HCT116 (cell line): Measurements from ENCODE around the gene LCLAT1. TPM values are rescaled to one million over a fixed set of nuclear protein-coding genes. Genes with fewer than 3 reads are reported as not detected.

ENCODE experiments used
- ATAC-seq: fragments of 200-7000 bp; cut with Tn5 transposase; 2 replicates; pipeline ENCODE4 v1.9.1; 2020; ENCODE audit warnings: mild to moderate bottlenecking, moderate library complexity
- BruUV-seq: library from RNA; stranded (reverse); fragments of 400-500 nt; replicated peaks from 2 replicates; lab custom pipeline; 2021; lab: Mats Ljungman, UMichigan
- CTCF ChIA-PET: fragments of 300-600 bp; sonication (Branson Sonifier 250); formaldehyde crosslinking; loops from one replicate; lab custom pipeline; 2021; ENCODE audit warnings: antibody characterized with exemption; lab: Charles Lee
- POLR2A ChIA-PET: fragments of 300-600, 350-600 bp; sonication (Branson Sonifier 250); formaldehyde crosslinking; loops from one replicate; lab custom pipeline; 2021; ENCODE audit warnings: antibody characterized with exemption; lab: Charles Lee
- RAD21 ChIA-PET, 2 experiments: fragments of 300-600 bp; sonication (Branson Sonifier 250); formaldehyde crosslinking; loops; one replicate each; lab custom pipeline; 2023; ENCODE audit warnings: low total read pairs in 2 of 2; ENCODE audit not compliant: uncharacterized antibody in 2 of 2, unreplicated experiment in 2 of 2, low non-redundant PET in 1 of 2; lab: Charles Lee
- DNase-seq: peaks from one replicate; pipeline ENCODE4 v3.0.0-alpha.2; 2010; ENCODE audit warnings: low read depth, low spot score
- H2AFZ ChIP-seq: fragments of 200-600 bp; shearing (Covaris generic), sonication (generic); 2 replicates; pipeline ENCODE4 v1.6.1; 2017; ENCODE audit warnings: low read depth, mixed run types, mixed read lengths, antibody characterized with exemption, low read length; ENCODE audit not compliant: poor library complexity, severe bottlenecking
- H3K27ac ChIP-seq: 2 replicates; pipeline ENCODE4 v1.5.1; 2012; ENCODE audit warnings: low read depth, low read length
- H3K27me3 ChIP-seq: fragments of 200-600 bp; sonication (generic); 2 replicates; pipeline ENCODE4 v1.6.1; 2016; ENCODE audit warnings: mixed run types, low read length, mixed read lengths; ENCODE audit not compliant: insufficient read depth
- H3K36me3 ChIP-seq, 2 experiments: fragments of 200-500 bp in 1 of 2; fragments of 200-600 bp in 1 of 2; sonication (Bioruptor generic) in 1 of 2; sonication (generic) in 1 of 2; 2 replicates each; pipeline versions ENCODE4 v1.5.1 to v1.6.1; 2014 to 2016; ENCODE audit warnings: low read length in 2 of 2, inconsistent platforms in 1 of 2, mixed read lengths in 1 of 2, mixed run types in 1 of 2; ENCODE audit not compliant: insufficient read depth in 2 of 2, control insufficient read depth in 1 of 2
- H3K4me1 ChIP-seq, 2 experiments: fragments of 200-600 bp in 1 of 2; sonication (generic) in 1 of 2; 2 replicates each; pipeline versions ENCODE4 v1.5.1 to v1.6.1; 2012 to 2017; ENCODE audit warnings: low read length in 2 of 2, inconsistent platforms in 1 of 2, mild to moderate bottlenecking in 1 of 2, mixed read lengths in 1 of 2, mixed run types in 1 of 2, moderate library complexity in 1 of 2; ENCODE audit not compliant: insufficient read depth in 2 of 2, control insufficient read depth in 1 of 2
- H3K4me2 ChIP-seq: fragments of 200-600 bp; sonication (generic); 2 replicates; pipeline ENCODE4 v1.6.1; 2017; ENCODE audit warnings: mixed run types, low read length, mixed read lengths
- H3K4me3 ChIP-seq, 2 experiments: fragments of 200-600 bp in 1 of 2; sonication (generic) in 1 of 2; replicated peaks in 1 of 2; 2 replicates each; pipeline ENCODE4 v1.5.1; 2011 to 2016; ENCODE audit warnings: low read length in 2 of 2, control low read depth in 1 of 2, low read depth in 1 of 2, mild to moderate bottlenecking in 1 of 2, mixed read lengths in 1 of 2, mixed run types in 1 of 2
- H3K79me2 ChIP-seq: fragments of 200-600 bp; sonication (generic); 2 replicates; pipeline ENCODE4 v1.6.1; 2017; ENCODE audit warnings: mild to moderate bottlenecking, mixed run types, low read length, moderate library complexity, mixed read lengths; ENCODE audit not compliant: insufficient read depth
- H3K9ac ChIP-seq: fragments of 200-600 bp; sonication (generic); 2 replicates; pipeline ENCODE4 v1.6.1; 2016; ENCODE audit warnings: low read length, mixed read lengths
- H3K9me2 ChIP-seq: fragments of 200-600 bp; sonication (generic), shearing (Covaris generic); 2 replicates; pipeline ENCODE4 v1.6.1; 2017; ENCODE audit warnings: mixed run types, mild to moderate bottlenecking, moderate library complexity; ENCODE audit not compliant: insufficient read depth
- H3K9me3 ChIP-seq, 2 experiments: fragments of 200-500 bp in 1 of 2; fragments of 200-600 bp in 1 of 2; sonication (Bioruptor generic) in 1 of 2; sonication (generic) in 1 of 2; 2 replicates each; pipeline ENCODE4 v1.6.1; 2014 to 2017; ENCODE audit warnings: low read length in 2 of 2, mixed read lengths in 2 of 2, inconsistent platforms in 1 of 2, low read depth in 1 of 2, mild to moderate bottlenecking in 1 of 2, mixed run types in 1 of 2, moderate library complexity in 1 of 2; ENCODE audit not compliant: control insufficient read depth in 1 of 2, insufficient read depth in 1 of 2
- H4K20me1 ChIP-seq: fragments of 200-600 bp; sonication (generic), shearing (Covaris generic); 2 replicates; pipeline ENCODE4 v1.6.1; 2017; ENCODE audit warnings: mixed run types, mild to moderate bottlenecking, moderate library complexity; ENCODE audit not compliant: insufficient read depth
- ATF3 ChIP-seq: IDR thresholded peaks from 2 replicates; pipeline ENCODE4 v1.6.1; 2012
- CEBPB ChIP-seq: IDR thresholded peaks from 2 replicates; pipeline ENCODE4 v1.6.1; 2012; ENCODE audit warnings: low read depth
- CTCF ChIP-seq, 3 experiments: fragments of 200-600 bp in 1 of 3; sonication (generic) in 1 of 3; IDR thresholded peaks in 2 of 3; conservative IDR thresholded peaks in 1 of 3; 2 replicates each; pipeline ENCODE4 v1.5.1; 2012 to 2017; ENCODE audit warnings: low read depth in 2 of 3, low read length in 2 of 3, antibody characterized with exemption in 1 of 3, borderline replicate concordance in 1 of 3, control low read depth in 1 of 3, mild to moderate bottlenecking in 1 of 3, mixed read lengths in 1 of 3, mixed run types in 1 of 3, moderate library complexity in 1 of 3; ENCODE audit not compliant: insufficient read depth in 1 of 3
- EZH2 ChIP-seq: fragments of 200-600 bp; sonication (generic); IDR thresholded peaks from 2 replicates; pipeline ENCODE4 v1.6.1; 2017; ENCODE audit warnings: antibody characterized with exemption, mixed run types
- EZH2phosphoT487 ChIP-seq: fragments of 200-600 bp; IDR thresholded peaks from 2 replicates; pipeline ENCODE4 v1.6.1; 2018; ENCODE audit warnings: antibody characterized with exemption, borderline replicate concordance
- FOSL1 ChIP-seq: IDR thresholded peaks from 2 replicates; pipeline ENCODE4 v1.6.1; 2012; ENCODE audit warnings: low read depth
- JUND ChIP-seq: IDR thresholded peaks from 2 replicates; pipeline ENCODE4 v1.6.1; 2012
- MAX ChIP-seq: IDR thresholded peaks from 2 replicates; pipeline ENCODE4 v1.6.1; 2012
- POLR2A ChIP-seq: IDR thresholded peaks from 2 replicates; pipeline ENCODE4 v1.7.0; 2011; ENCODE audit warnings: borderline replicate concordance; ENCODE audit not compliant: insufficient read depth, insufficient read length; ENCODE audit errors: extremely low read depth
- POLR2AphosphoS5 ChIP-seq: IDR thresholded peaks from 2 replicates; pipeline ENCODE4 v1.6.1; 2011; ENCODE audit warnings: mild to moderate bottlenecking, low read depth, low read length, moderate library complexity
- REST ChIP-seq: IDR thresholded peaks from 2 replicates; pipeline ENCODE4 v1.6.1; 2012; ENCODE audit warnings: low read depth
- SIN3A ChIP-seq: IDR thresholded peaks from 2 replicates; pipeline ENCODE4 v1.6.1; 2012; ENCODE audit warnings: low read depth
- YY1 ChIP-seq: IDR thresholded peaks from 2 replicates; pipeline ENCODE4 v1.6.1; 2011; ENCODE audit warnings: low read length, low read depth, moderate library complexity, mild to moderate bottlenecking; ENCODE audit not compliant: insufficient replicate concordance; ENCODE audit errors: extremely low read depth
- ZFX ChIP-seq: fragments of 450-650 bp; IDR thresholded peaks from 2 replicates; pipeline ENCODE4 v1.6.1; 2017
- ZNF274 ChIP-seq: fragments of 200-500 bp; sonication (Bioruptor generic); IDR thresholded peaks from 2 replicates; pipeline ENCODE4 v1.6.1; 2014; ENCODE audit warnings: mild to moderate bottlenecking, low read depth, low read length, inconsistent platforms
- intact Hi-C: fragments of 100-400 bp; cut with micrococcal nuclease; formaldehyde crosslinking; loops from 2 replicates; pipeline ENCODE4 v1.10.0; 2022
- total RNA-seq: library from RNA; stranded (reverse); gene quantifications from one replicate; pipeline ENCODE4 v1.2.1, GENCODE V29; 2021; ENCODE audit not compliant: unreplicated experiment

The LCLAT1 gene
- total RNA-seq, 1 experiment from 2014 or later: 36.2 TPM

- H3K36me3 ChIP-seq: no peaks in the 10 kb centered on the region
- BruUV-seq: TSS peak; percentile 69
- H3K4me1 ChIP-seq: peaks cover 9 to 42% of the 10 kb centered on the region in 2 experiments; a peak in 3 of 4 replicates
- no peaks in the 10 kb centered on the region for H3K9me2 ChIP-seq
- ATAC-seq: no peak
- no peaks in the 10 kb centered on the region for H3K9me3 ChIP-seq
- H3K4me2 ChIP-seq: no peak overlapping the region
- peak; percentile 81 for TF ChIP-seq POLR2A
- no peak for TF ChIP-seq FOSL1
- no peak for TF ChIP-seq ATF3
- TF ChIP-seq CTCF (IDR thresholded peaks at IDR 0.05 in 2 of 3, conservative IDR thresholded peaks at IDR 0.05 in 1 of 3; ENCODE audit: borderline replicate concordance in 1 of 3, insufficient read depth in 1 of 3, low read depth in 2 of 3, low read length in 2 of 3): no peak
- TF ChIP-seq EZH2phosphoT487: no peak
- no peak for TF ChIP-seq REST
- peak; percentile 31; the same call in 1 of the 2 replicates for TF ChIP-seq POLR2AphosphoS5
- no peak for TF ChIP-seq JUND
- TF ChIP-seq ZNF274: no peak
- no peak for TF ChIP-seq YY1
- 0 out of 2 replicates have a peak, but pooled peaks have one; percentile 48 for TF ChIP-seq SIN3A
- TF ChIP-seq CEBPB: no peak
- TF ChIP-seq EZH2: no peak
- TF ChIP-seq ZFX: no peak
- TF ChIP-seq MAX: no peak
- TF ChIP-seq, all 23 proteins: peak for 3
- no peak overlapping the region for H3K9ac ChIP-seq
- no peak overlapping the region for H3K27ac ChIP-seq
- no peaks in the 10 kb centered on the region for H3K79me2 ChIP-seq
- DNase-seq: no peak
- intact Hi-C loops: no loop called here
- ChIA-PET RAD21 (no interaction called here), CTCF (no interaction called here), POLR2A (no interaction called here)
- no peaks in the 10 kb centered on the region for H4K20me1 ChIP-seq
- H3K4me3 ChIP-seq: no peak overlapping the region
- H3K27me3 ChIP-seq: no peaks in the 10 kb centered on the region
- no peak overlapping the region for H2AFZ ChIP-seq
Observed at GRCh38 chr2:30661173-30662107, 214.4 kb downstream of the LCLAT1 start.
